ENCODE results near the gene ROR2.

Gene ROR2

DNA sequence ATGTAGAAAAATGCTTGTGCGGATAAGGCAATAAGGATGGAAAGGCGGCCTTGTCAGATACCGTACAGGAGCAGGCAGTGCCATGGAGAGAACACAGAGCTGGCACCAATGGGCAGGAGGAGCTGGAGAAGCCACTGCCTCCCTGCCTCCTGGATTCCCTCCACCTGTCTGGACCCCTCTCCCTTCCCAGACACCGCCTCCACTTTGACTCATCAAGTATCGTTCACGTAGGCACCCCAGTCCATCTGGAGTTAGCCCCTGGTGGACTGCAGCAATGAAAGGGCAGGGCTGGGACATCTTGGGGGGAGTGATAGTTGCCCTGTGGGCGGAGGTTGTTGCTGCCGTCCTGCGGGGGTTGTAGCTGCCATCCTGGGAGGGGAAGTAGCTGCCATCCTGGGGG is 232.0 kb downstream of the ROR2 start:
- no peak for TF ChIP-seq ZNF384 (IDR thresholded peaks at IDR 0.05)
- no peak for TF ChIP-seq TARDBP (IDR thresholded peaks at IDR 0.05)
- TF ChIP-seq ARNT (IDR thresholded peaks at IDR 0.05): no peak
- TF ChIP-seq FOXA1 (IDR thresholded peaks at IDR 0.05): no peak
- no peak for TF ChIP-seq FOXK2 (IDR thresholded peaks at IDR 0.05)
- no peak for TF ChIP-seq SP1 (IDR thresholded peaks at IDR 0.05)
- TF ChIP-seq, protein P1, sequence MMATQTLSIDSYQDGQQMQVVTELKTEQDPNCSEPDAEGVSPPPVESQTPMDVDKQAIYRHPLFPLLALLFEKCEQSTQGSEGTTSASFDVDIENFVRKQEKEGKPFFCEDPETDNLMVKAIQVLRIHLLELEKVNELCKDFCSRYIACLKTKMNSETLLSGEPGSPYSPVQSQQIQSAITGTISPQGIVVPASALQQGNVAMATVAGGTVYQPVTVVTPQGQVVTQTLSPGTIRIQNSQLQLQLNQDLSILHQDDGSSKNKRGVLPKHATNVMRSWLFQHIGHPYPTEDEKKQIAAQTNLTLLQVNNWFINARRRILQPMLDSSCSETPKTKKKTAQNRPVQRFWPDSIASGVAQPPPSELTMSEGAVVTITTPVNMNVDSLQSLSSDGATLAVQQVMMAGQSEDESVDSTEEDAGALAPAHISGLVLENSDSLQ (IDR thresholded peaks at IDR 0.05): no peak
- no peak for TF ChIP-seq L3MBTL2 (conservative IDR thresholded peaks at IDR 0.05)
- no peak for TF ChIP-seq CTBP1 (IDR thresholded peaks at IDR 0.05; ENCODE audit: borderline replicate concordance)
- no peak for TF ChIP-seq LEF1 (IDR thresholded peaks at IDR 0.05; ENCODE audit: borderline replicate concordance)
- TF ChIP-seq NFRKB (IDR thresholded peaks at IDR 0.05): no peak
- TF ChIP-seq FOXM1 (IDR thresholded peaks at IDR 0.05; ENCODE audit: borderline replicate concordance): no peak
- TF ChIP-seq SUZ12 (IDR thresholded peaks at IDR 0.05): no peak
- TF ChIP-seq ELF4 (IDR thresholded peaks at IDR 0.05): no peak
- no peak for TF ChIP-seq HDGF (IDR thresholded peaks at IDR 0.05; ENCODE audit: borderline replicate concordance)
- no peak for TF ChIP-seq BHLHE40 (IDR thresholded peaks at IDR 0.05; ENCODE audit: borderline replicate concordance)
- POLR2A ChIA-PET: no interaction called here
- DNase-seq (ENCODE audit: extremely low spot score): no peak
- CTCF ChIA-PET: interaction anchor here (1.5 kb wide), 1 partner anchor 803 kb away, joined by 6 read pairs; no protein-coding TSS in a partner anchor

DNA sequence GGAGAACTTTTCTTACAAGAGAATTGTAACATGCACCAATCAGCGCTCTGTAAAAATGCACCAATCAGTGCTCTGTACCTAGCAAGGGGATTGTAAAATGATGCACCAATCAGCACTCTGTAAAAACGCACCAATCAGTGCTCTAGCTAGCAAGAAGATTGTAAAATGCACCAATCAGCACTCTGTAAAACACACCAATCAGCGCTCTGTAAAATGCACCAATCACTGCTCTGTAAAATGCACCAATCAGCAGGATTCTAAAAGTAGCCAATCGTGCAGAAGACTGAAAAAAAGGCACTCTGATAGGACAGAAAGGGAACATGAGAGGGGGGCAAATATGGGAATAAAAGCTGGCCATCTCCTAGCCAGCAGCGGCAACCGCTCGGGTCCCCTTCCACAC is 233.2 kb downstream of the ROR2 start:
- ChIA-PET POLR2A (no interaction called here), CTCF (no interaction called here)
- no peak for DNase-seq (ENCODE audit: extremely low spot score)
- TF ChIP-seq ZNF384 (IDR thresholded peaks at IDR 0.05) (no peak), TARDBP (IDR thresholded peaks at IDR 0.05) (no peak), FOXK2 (IDR thresholded peaks at IDR 0.05) (no peak)

DNA sequence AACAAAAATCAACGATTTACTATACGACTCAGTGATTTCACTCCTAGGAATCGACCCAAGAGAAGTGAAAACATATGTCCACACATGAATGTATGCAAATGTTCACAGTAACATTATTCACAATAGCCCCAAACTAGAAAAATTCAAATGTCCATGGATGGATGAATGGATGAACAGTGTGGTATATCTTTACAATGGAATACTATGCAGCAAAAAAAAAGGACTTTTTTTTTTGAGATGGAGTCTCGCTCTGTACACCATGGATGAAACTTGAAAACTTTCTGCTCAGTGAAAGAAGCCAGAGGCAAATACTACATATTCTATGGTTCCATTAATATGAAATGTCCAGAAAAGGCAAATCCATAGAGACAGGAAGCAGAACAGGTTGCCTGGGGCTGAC is 233.8 kb downstream of the ROR2 start:
- no peak for DNase-seq (ENCODE audit: extremely low spot score)
- POLR2A ChIA-PET: no interaction called here
- TF ChIP-seq SP1 (IDR thresholded peaks at IDR 0.05): no peak
- TF ChIP-seq NFRKB (IDR thresholded peaks at IDR 0.05): no peak
- TF ChIP-seq LEF1 (IDR thresholded peaks at IDR 0.05; ENCODE audit: borderline replicate concordance): no peak
- no peak for TF ChIP-seq L3MBTL2 (conservative IDR thresholded peaks at IDR 0.05)
- no peak for TF ChIP-seq ARNT (IDR thresholded peaks at IDR 0.05)
- no peak for TF ChIP-seq TARDBP (IDR thresholded peaks at IDR 0.05)
- TF ChIP-seq BHLHE40 (IDR thresholded peaks at IDR 0.05; ENCODE audit: borderline replicate concordance): no peak
- no peak for TF ChIP-seq ELF4 (IDR thresholded peaks at IDR 0.05)
- TF ChIP-seq FOXM1 (IDR thresholded peaks at IDR 0.05; ENCODE audit: borderline replicate concordance): no peak
- TF ChIP-seq FOXA1 (IDR thresholded peaks at IDR 0.05): no peak
- CTCF ChIA-PET: no interaction called here

DNA sequence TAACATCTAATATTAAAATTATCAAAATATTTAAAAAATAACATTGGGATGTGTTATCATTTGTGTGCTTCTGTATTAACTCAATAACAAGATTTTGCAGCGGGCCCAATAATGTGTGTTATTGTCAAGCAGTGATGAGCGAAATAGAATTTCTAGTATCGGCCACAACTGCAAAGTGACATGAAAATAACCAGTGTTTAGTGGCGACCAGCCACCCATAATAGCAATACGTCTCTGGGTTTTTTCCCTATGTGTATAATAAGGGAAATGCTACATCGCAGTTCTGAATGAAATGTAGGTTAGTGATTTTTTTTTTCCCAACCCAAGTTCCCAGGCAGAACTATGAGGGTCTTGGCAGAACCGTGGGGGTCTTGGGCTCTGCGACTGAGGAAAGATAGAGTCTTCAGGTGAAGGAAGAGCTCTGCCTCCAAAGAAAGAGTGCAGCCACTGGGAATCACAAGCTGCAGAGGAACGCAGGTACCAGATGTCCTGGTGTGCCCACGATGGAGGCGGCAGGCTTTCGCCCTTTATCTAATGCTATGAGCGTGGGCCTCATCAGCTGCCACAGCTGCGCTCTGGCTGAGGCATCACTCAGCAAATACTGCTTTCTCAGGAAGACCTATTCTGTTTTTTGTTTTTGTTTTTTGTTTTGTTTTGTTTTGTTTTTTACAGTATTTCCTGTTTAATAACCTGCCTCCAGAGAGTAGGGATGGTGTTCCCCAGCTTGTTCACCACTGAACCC is 235.0 kb downstream of the ROR2 start:
- TF ChIP-seq HDGF (IDR thresholded peaks at IDR 0.05; ENCODE audit: borderline replicate concordance) (no peak), FOXK2 (IDR thresholded peaks at IDR 0.05) (no peak), FOXM1 (IDR thresholded peaks at IDR 0.05; ENCODE audit: borderline replicate concordance) (no peak), ELF4 (IDR thresholded peaks at IDR 0.05) (no peak), ARNT (IDR thresholded peaks at IDR 0.05) (no peak), ZNF384 (IDR thresholded peaks at IDR 0.05) (no peak), LEF1 (IDR thresholded peaks at IDR 0.05; ENCODE audit: borderline replicate concordance) (no peak), NFRKB (IDR thresholded peaks at IDR 0.05) (no peak), CTBP1 (IDR thresholded peaks at IDR 0.05; ENCODE audit: borderline replicate concordance) (no peak), L3MBTL2 (conservative IDR thresholded peaks at IDR 0.05) (no peak), BHLHE40 (IDR thresholded peaks at IDR 0.05; ENCODE audit: borderline replicate concordance) (no peak)
- TF ChIP-seq, protein P1 (IDR thresholded peaks at IDR 0.05): no peak
- no peak for DNase-seq (ENCODE audit: extremely low spot score)
- ChIA-PET CTCF (no interaction called here), POLR2A (interaction anchor here (1.1 kb wide), 1 partner anchor 9 kb away, joined by 3 read pairs; no protein-coding TSS in a partner anchor)

DNA sequence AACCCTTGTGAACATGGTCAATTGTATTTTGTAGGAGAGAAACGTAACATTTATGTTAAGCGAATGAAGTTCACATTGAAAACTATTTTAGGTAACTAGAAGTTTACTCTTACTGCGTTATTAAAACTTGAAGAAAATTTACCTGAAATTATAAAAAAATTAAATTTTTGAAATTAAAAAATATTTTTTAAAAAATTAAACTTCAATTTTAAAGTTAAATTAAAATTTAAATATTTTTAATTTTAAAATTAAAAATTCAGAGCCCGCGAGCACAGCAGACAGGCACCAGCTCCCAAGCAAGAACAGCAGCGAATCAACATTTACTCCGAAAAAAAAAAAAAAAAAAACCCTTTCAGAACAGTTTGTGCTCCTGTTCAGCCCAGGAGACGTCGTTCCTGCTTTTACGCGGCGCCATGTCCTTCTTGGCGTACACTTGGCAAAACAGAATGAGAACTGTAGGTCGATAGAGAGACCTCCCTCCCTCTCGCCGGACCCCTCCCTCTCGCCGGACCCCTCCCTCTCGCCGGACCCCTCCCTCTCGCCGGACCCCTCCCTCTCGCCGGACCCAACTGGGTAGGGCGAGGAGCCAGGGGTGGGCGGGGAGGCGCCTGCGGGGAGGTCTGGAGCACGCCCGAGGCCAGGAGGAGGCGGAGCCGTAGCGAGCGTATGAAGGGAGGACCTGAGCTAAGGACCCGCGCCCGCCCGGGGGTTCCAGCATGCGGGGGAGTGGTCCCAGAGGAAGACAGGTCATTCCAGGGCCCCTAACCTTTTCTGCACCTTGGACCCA is 235.8 kb downstream of the ROR2 start:
- no peak for TF ChIP-seq BHLHE40 (IDR thresholded peaks at IDR 0.05; ENCODE audit: borderline replicate concordance)
- TF ChIP-seq ZNF384 (IDR thresholded peaks at IDR 0.05): no peak
- ChIA-PET CTCF (no interaction called here), POLR2A (interaction anchor here (1.1 kb wide), 1 partner anchor 10 kb away, joined by 3 read pairs; no protein-coding TSS in a partner anchor)
- peak; percentile 50 for DNase-seq (ENCODE audit: extremely low spot score)

DNA sequence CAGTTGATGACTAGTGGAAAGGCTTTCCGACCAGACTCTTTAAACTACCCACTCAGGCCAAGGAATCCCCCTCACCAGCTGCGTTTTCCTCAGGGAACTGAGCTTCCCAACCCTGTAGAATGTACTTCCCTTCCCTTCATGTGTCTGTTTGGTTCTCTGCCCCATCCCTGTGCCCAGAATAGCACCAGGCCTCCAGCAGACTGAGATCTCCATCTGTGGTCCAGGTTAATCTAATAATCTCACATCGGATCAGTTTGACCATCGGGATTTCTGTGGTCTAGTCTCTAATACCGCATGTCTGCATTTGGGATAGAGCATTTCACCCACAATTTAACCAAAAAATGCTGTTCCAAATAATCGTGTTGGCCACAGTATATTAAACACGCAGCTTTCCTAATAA is 237.2 kb downstream of the ROR2 start:
- TF ChIP-seq CTBP1 (IDR thresholded peaks at IDR 0.05; ENCODE audit: borderline replicate concordance) (no peak), HDGF (IDR thresholded peaks at IDR 0.05; ENCODE audit: borderline replicate concordance) (no peak), L3MBTL2 (conservative IDR thresholded peaks at IDR 0.05) (no peak), SUZ12 (IDR thresholded peaks at IDR 0.05) (no peak), SP1 (IDR thresholded peaks at IDR 0.05) (no peak), FOXK2 (IDR thresholded peaks at IDR 0.05) (no peak), BHLHE40 (IDR thresholded peaks at IDR 0.05; ENCODE audit: borderline replicate concordance) (no peak), TARDBP (IDR thresholded peaks at IDR 0.05) (no peak), ARNT (IDR thresholded peaks at IDR 0.05) (no peak), ELF4 (IDR thresholded peaks at IDR 0.05) (no peak), NFRKB (IDR thresholded peaks at IDR 0.05) (no peak), LEF1 (IDR thresholded peaks at IDR 0.05; ENCODE audit: borderline replicate concordance) (no peak), FOXA1 (IDR thresholded peaks at IDR 0.05) (no peak), ZNF384 (IDR thresholded peaks at IDR 0.05) (no peak), FOXM1 (IDR thresholded peaks at IDR 0.05; ENCODE audit: borderline replicate concordance) (no peak)
- TF ChIP-seq, protein P1 (IDR thresholded peaks at IDR 0.05): no peak
- DNase-seq (ENCODE audit: extremely low spot score): no peak
- ChIA-PET POLR2A (no interaction called here), CTCF (interaction anchor here (0.5 kb wide), 1 partner anchor 1590 kb away, joined by 4 read pairs; no protein-coding TSS in a partner anchor)

Data from HEK293T (cell line).